ENCODE results near the gene NAA80.
"Not testable (repeated sequence)": the region's sequence is repeated elsewhere in the genome, so short reads cannot be mapped to it uniquely, and the experiment has no call there.

Gene NAA80

GRCh38 chr3:50312041-50312440 lies 12.8 kb upstream of the NAA80 start:
- DNase-seq, result not testable (repeated sequence)

GRCh38 chr3:50304601-50305000 lies 5.4 kb upstream of the NAA80 start:
- DNase-seq, result no peak

- no peak for DNase-seq
These were observed 4.0 kb upstream of the NAA80 start, which contains the start of gene HYAL1 for GRCh38 chr3:50303013-50303815. Gene HYAL1 (minus strand): TSS chr3:50303574. CDS start chr3:50302956, 618 bp downstream.

- DNase-seq, result no peak
These were observed 3.1 kb upstream of the NAA80 start for GRCh38 chr3:50302095-50303012.

GRCh38 chr3:50300681-50301254 lies 1.6 kb upstream of the NAA80 start:
- no peak for DNase-seq

- DNase-seq, result peak; percentile 13
These were observed 900 bp upstream of the NAA80 start for GRCh38 chr3:50299929-50300680.

GRCh38 chr3:50299638-50299928 lies 378 bp upstream of the NAA80 start:
- no peak for DNase-seq

GRCh38 chr3:50297896-50298725 lies 1.1 kb downstream of the NAA80 start:
- no peak for DNase-seq

GRCh38 chr3:50297384-50297775 lies 1.8 kb downstream of the NAA80 start:
- DNase-seq, result no peak

- no peak for DNase-seq
These were observed 2.4 kb downstream of the NAA80 start for GRCh38 chr3:50296721-50297383.

- DNase-seq, result no peak
These were observed 3.4 kb downstream of the NAA80 start for GRCh38 chr3:50295553-50296431.

- DNase-seq, result no peak
These were observed 4.5 kb downstream of the NAA80 start for GRCh38 chr3:50294492-50295403.

- no peak for DNase-seq
These were observed 5.1 kb downstream of the NAA80 start for GRCh38 chr3:50294089-50294488.

- no peak for DNase-seq
These were observed 6.0 kb downstream of the NAA80 start for GRCh38 chr3:50293079-50293801.

- peak; percentile 90 for DNase-seq
These were observed 6.8 kb downstream of the NAA80 start, which contains the start of gene IFRD2 for GRCh38 chr3:50292159-50293078. Gene IFRD2 (minus strand): TSS chr3:50292429. CDS start chr3:50292274, 155 bp downstream.

- DNase-seq, result no peak
These were observed 9.0 kb downstream of the NAA80 start for GRCh38 chr3:50290161-50290641.

- DNase-seq, result no peak
These were observed 10.1 kb downstream of the NAA80 start for GRCh38 chr3:50289130-50289529.
